HG02870 (cell line): ENCODE results near the gene USP13.

Source experiments
- ATAC-seq: cut with Tn5 transposase; IDR thresholded peaks from one replicate; pipeline ENCODE4 v1.9.1; 2021; ENCODE audit warnings: mild to moderate bottlenecking, moderate library complexity; ENCODE audit not compliant: unreplicated experiment

USP13 gene

DNA sequence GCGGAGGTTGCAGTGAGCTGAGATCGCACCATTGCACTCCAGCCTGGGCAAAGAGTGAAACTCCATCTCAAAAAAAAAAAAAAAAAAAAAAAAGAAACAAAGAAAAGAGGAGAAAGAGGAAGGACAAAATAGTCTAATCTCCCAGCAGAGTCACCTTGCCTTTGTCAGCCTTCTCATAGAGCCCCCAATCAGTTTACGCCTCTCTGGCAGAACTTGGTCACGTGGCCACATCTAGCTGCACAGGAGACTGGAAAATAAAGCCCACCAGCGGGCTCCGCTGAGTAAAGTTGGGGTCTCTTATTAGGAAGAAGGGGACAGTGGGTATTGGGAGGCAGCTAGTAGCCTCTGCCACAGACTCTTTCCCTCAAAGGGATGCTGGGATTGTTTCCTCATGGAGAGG, 41.9 kb downstream of the USP13 start:
- ATAC-seq, result no peak

DNA sequence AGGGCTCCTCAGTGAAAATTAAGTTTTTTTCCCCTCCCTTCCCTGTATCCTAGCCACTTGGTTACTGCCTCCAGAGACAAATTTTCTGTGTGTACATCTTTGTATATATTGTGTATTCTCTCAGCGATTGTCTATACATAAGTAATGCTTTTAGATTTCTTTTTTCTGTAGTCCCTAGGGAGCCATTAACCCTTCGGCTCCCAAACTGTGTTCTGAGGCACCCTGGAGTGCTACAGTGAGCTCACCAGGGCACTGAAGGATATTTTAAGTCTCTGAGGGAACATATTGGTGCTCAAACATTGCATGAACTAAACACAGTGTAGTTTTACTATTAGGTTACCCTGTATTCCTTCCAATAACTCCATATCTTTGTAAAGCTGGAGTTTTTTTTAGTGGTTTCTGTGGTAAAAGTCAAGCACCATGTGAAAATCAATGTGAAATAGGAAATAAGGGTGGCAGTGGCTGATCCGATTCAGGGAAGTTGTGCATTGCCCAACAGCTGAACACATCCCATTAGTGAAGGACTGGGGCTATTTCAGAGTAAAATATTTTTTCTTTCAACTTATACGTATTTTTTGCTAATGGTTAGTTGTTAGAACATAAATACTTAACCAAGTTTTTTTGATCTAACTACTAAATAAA, 43.0 kb downstream of the USP13 start:
- ATAC-seq, result no peak

DNA sequence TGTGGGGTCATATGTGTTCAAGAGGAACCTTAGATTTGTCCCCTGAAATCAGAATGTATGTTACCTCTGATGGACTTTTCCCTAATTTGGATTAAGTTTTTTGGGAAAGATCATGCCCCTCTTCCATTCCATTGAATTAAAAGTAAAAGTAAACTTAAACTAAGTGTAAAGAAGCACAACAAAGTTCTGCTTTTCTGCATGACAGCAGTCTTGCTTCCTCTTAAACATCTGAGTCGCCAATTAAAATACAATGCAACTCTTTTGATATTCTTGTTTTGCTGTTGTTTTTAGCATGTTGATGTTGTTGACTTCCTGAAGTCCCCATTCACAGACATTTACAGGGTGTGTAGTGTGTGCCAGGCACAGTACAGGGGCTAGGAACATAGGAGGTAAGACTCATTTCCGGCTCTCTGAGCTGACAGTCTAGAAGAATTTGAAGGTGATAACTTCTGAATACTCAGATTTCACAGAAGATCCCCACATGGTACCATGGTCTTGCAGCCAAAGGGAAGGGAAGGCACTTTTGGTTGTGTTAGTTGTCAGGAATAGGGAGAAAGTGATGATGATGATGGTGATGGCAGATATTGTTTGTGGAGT, 45.0 kb downstream of the USP13 start:
- ATAC-seq, result no peak

GRCh38 chr3:179700716-179701115, 47.9 kb downstream of the USP13 start:
- no peak for ATAC-seq

GRCh38 chr3:179701176-179701827, 48.5 kb downstream of the USP13 start:
- ATAC-seq, result no peak

- ATAC-seq, result no peak
Measured at GRCh38 chr3:179702271-179702947, 49.6 kb downstream of the USP13 start.

DNA sequence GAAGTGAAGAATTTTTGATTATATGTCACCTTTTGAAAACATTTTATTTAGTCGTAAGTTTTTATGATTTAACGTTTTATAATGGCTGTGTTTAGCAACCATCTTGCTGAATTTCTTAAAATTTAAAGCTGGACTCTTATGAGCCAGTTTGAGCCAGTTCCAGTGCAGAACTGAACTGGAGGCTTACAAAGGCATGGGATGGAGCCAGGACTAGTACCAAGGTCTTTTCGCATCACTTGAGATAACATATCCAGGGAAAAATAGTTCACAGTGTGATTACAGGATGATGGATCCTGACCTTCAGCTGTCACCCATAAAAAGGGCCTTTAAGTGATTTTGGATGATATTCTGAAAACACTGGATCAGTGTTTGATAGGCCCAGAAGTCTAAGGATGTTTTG, 51.0 kb downstream of the USP13 start:
- no peak for ATAC-seq

- ATAC-seq, result no peak
Measured at GRCh38 chr3:179706233-179706632, 53.4 kb downstream of the USP13 start.

DNA sequence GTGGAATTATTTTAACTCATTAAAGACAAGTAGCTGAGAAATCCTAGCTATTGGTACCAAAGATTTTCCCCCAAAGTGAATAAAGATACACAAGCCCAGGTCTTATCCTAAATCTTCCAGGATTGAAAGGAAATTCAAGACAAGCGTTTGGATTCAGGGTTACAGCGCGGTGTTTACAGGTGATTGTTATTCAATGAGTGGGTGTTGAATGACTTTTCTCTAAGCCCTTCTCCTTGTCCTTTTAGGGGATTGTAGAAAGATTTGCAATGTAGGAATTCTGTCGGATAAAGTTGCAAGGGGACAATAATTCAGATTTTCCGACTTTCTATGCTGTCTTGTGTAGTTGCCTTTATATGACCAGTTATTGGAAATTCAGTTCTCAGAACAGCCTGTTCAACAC, 57.2 kb downstream of the USP13 start:
- no peak for ATAC-seq

GRCh38 chr3:179713643-179714090, 60.8 kb downstream of the USP13 start:
- ATAC-seq, result no peak

GRCh38 chr3:179715582-179715981, 62.7 kb downstream of the USP13 start:
- ATAC-seq, result no peak

DNA sequence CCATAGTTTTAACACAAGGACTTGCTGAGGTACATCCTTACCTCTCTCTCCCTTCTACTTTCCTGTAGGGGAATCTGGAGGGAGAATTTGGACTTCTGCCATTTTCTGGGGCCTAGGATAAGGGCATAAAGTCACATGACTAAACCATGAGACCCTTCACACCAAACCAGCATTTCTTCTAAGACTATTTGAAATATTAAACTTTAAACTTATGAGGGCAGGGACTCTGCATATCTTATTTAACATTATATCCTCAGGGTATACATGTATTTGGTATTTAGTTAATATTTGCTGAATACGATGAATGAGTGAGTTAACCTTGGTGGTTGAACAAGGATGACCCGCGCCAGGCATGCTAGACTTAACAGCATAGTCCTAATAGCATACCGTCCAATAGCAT, 63.4 kb downstream of the USP13 start:
- ATAC-seq, result no peak

DNA sequence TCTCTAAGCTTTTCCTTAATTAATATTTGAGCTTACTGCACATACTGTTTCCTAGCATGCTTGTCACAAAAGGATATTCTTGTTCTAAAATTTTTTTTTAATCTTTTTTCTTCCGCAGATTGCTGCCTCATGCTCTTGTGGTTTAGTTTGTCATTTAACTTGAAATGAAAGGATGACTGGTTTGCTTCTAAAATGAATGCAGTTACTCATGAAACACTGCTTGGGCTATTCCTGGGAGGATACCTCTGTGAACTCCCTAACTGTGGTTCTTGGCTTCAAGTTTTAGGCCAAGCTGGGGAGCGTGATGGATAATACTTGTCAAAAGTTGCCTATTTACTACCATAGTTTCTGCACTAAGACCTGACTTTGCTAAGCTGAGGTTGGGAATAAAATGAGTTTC, 64.0 kb downstream of the USP13 start:
- ATAC-seq, result peak; percentile 71

GRCh38 chr3:179717219-179717618, 64.4 kb downstream of the USP13 start:
- ATAC-seq, result no peak

GRCh38 chr3:179719048-179719734, 66.4 kb downstream of the USP13 start:
- no peak for ATAC-seq

- no peak for ATAC-seq
Measured at GRCh38 chr3:179720196-179720595, 67.4 kb downstream of the USP13 start.

DNA sequence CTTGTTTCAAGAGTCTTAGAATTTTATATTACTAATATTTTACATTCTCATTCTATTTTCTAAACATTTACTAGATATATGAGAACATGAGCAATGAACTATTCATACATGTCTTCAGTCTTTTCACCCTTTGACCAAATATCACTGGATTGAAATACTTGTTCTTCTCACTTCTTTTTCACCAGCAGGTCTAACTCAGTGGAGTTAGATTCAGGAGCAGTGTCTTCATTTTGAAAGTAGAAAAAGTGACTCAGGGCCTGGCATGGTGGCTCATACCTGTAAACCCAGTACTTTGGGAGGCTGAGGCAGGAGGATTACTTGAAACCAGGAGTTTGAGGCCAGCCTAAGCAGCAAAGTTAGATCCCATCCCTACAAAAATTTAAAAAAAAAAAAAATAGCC, 70.8 kb downstream of the USP13 start:
- no peak for ATAC-seq

- ATAC-seq, result no peak
Measured at GRCh38 chr3:179726075-179726699, 73.3 kb downstream of the USP13 start.

DNA sequence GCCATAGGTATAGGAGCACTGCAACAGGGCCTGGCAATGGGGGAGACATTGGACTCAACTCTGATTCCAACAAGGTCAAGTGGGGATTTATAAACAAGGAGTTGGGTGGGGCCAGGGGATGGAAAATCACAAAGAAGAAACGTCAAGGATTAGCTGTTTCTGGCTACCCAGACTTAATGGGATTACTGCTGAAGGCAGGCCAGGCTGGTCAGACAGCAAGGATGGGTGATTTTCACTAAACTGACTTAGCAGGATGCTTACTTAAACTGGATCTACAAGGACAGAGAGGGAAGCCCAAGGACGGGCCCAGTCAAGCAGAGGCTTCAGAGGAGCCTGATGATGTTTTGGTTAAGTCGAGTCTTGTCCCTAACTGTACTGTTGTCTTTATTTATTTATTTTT, 76.2 kb downstream of the USP13 start:
- no peak for ATAC-seq

- ATAC-seq, result no peak
Measured at GRCh38 chr3:179729981-179730380, 77.1 kb downstream of the USP13 start.

DNA sequence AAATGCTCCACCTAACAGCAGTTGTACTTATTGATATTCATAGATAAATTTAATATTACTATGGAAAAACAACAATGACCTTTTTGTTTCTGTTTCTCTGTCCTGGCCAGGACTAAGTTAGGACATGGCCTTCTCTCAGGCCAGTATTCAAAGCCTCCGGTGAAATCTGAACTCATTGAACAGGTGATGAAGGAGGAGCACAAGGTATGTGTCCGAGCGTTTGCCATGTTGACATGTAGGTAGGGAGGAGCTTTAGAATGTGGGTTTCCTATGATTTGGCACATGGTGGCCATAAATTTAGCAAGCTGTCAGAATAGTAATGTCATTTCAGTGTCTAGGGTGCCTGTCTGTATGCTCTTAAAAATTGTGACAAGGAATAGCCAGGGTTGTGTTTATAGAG, 77.7 kb downstream of the USP13 start:
- no peak for ATAC-seq
